MCF 10A (cell line): ENCODE measurements around the gene SKA1. TPM values are rescaled to one million over a fixed set of nuclear protein-coding genes. Genes with fewer than 3 reads are reported as not detected.
A peak's percentile ranks its signal among the peaks of the same experiment; 100 is the strongest.
"Not testable (repeated sequence)": the region's sequence is repeated elsewhere in the genome, so short reads cannot be mapped to it uniquely, and the experiment has no call there.

Source experiments
- BruUV-seq: library from RNA; stranded (reverse); fragments of 400-500 nt; replicated peaks from 2 replicates; lab custom pipeline; 2021; lab: Mats Ljungman, UMichigan
- CTCF ChIA-PET: fragments of 300-600 bp; sonication (Branson Sonifier 250); formaldehyde crosslinking; extraction: SDS; loops from one replicate; lab custom pipeline; 2021; ENCODE audit warnings: antibody characterized with exemption, inconsistent platforms; lab: Yijun Ruan, JAX
- POLR2A ChIA-PET: fragments of 300-600, 350-650 bp; sonication (Branson Sonifier 250); formaldehyde crosslinking; extraction: SDS; loops from one replicate; lab custom pipeline; 2020; ENCODE audit warnings: antibody characterized with exemption, inconsistent platforms; lab: Yijun Ruan, JAX
- DNase-seq: peaks from one replicate; pipeline ENCODE4 v3.0.0-alpha.2; 2018; ENCODE audit not compliant: unreplicated experiment
- H3K27ac Mint-ChIP-seq: one replicate; pipeline ENCODE4 v1.8.0; 2022; ENCODE audit warnings: mild to moderate bottlenecking, low read depth, mixed read lengths; ENCODE audit not compliant: unreplicated experiment
- H3K27me3 Mint-ChIP-seq: one replicate; pipeline ENCODE4 v1.8.0; 2022; ENCODE audit warnings: mixed read lengths; ENCODE audit not compliant: insufficient read depth, unreplicated experiment
- H3K36me3 Mint-ChIP-seq: one replicate; pipeline ENCODE4 v1.8.0; 2022; ENCODE audit warnings: mild to moderate bottlenecking, moderate library complexity, mixed read lengths; ENCODE audit not compliant: insufficient read depth, unreplicated experiment
- H3K4me1 Mint-ChIP-seq: one replicate; pipeline ENCODE4 v1.8.0; 2022; ENCODE audit warnings: mixed read lengths; ENCODE audit not compliant: insufficient read depth, unreplicated experiment
- H3K4me3 Mint-ChIP-seq: one replicate; pipeline ENCODE4 v1.8.0; 2022; ENCODE audit warnings: mild to moderate bottlenecking, moderate library complexity, mixed read lengths; ENCODE audit not compliant: unreplicated experiment
- H3K9me3 Mint-ChIP-seq: one replicate; pipeline ENCODE4 v1.8.0; 2022; ENCODE audit warnings: mixed read lengths; ENCODE audit not compliant: unreplicated experiment
- intact Hi-C: fragments of 100-400 bp; cut with micrococcal nuclease; formaldehyde crosslinking; loops from 2 replicates; pipeline ENCODE4 v1.14.1; 2022
- total RNA-seq: library from RNA; stranded (reverse); gene quantifications from 2 replicates; pipeline ENCODE4 v1.2.3, GENCODE V29; 2022
- TF ChIP-seq, protein P1 (sequence below): fragments of 200-600 bp; IDR thresholded peaks from one replicate; pipeline ENCODE4 v1.8.0; 2022; ENCODE audit warnings: antibody characterized with exemption, mild to moderate bottlenecking; ENCODE audit not compliant: unreplicated experiment

The SKA1 gene
- total RNA-seq, 1 experiment from 2014 or later, result 18.7 TPM

DNA sequence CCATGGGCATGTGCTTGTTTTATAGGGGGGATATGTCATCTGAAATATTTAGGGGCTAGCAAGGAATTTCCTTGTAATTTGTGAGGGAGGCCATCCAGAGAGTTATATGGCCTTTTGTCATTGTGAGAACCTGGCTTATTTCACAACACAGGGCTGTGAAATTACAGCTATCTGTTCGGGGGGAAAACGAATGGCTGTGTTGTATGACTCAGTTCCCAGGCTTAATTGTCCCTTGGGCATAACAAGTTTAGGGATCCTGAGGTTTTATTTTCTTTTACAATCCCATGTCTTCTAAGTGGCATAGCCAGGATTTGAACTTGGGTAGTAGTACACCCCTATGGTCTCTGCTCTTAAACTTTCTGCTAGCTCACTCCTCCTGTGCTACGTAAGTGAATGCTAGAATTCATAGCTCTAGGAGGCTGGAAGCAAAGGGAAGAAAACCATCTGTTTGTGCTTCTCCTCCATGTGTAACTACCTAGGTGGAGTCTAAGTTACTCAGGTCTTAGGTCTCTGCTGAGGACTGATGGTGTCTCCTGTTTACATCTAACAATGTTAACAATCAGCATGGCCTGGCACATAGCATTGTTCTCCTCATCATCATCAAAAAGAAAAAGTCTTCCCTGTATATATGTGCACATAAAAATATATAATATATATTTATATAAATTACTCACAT lies 53.8 kb downstream of the SKA1 start:
- no peak overlapping the region for H3K4me3 Mint-ChIP-seq
- no peaks in the 10 kb centered on the region for H3K36me3 Mint-ChIP-seq
- no TSS peak for BruUV-seq
- DNase-seq, result peak; percentile 23
- ChIA-PET CTCF (interaction anchor here (0.6 to 3.3 kb wide), 43 partner anchors 9 to 810 kb away, joined by 3 to 19 read pairs (median 4); no protein-coding TSS in a partner anchor), POLR2A (interaction anchor here (1.2 kb wide), 1 partner anchor 72 kb away, joined by 6 read pairs; no protein-coding TSS in a partner anchor)
- H3K27me3 Mint-ChIP-seq, result no peaks in the 10 kb centered on the region
- intact Hi-C loops, result loop anchor here (2.0 kb wide), 1 partner anchor 210 kb away; no protein-coding TSS in a partner anchor
- TF ChIP-seq, protein P1, sequence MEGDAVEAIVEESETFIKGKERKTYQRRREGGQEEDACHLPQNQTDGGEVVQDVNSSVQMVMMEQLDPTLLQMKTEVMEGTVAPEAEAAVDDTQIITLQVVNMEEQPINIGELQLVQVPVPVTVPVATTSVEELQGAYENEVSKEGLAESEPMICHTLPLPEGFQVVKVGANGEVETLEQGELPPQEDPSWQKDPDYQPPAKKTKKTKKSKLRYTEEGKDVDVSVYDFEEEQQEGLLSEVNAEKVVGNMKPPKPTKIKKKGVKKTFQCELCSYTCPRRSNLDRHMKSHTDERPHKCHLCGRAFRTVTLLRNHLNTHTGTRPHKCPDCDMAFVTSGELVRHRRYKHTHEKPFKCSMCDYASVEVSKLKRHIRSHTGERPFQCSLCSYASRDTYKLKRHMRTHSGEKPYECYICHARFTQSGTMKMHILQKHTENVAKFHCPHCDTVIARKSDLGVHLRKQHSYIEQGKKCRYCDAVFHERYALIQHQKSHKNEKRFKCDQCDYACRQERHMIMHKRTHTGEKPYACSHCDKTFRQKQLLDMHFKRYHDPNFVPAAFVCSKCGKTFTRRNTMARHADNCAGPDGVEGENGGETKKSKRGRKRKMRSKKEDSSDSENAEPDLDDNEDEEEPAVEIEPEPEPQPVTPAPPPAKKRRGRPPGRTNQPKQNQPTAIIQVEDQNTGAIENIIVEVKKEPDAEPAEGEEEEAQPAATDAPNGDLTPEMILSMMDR, result no peak
- no peaks in the 10 kb centered on the region for H3K9me3 Mint-ChIP-seq
- H3K4me1 Mint-ChIP-seq, result no peaks in the 10 kb centered on the region
- H3K27ac Mint-ChIP-seq, result no peak overlapping the region

DNA sequence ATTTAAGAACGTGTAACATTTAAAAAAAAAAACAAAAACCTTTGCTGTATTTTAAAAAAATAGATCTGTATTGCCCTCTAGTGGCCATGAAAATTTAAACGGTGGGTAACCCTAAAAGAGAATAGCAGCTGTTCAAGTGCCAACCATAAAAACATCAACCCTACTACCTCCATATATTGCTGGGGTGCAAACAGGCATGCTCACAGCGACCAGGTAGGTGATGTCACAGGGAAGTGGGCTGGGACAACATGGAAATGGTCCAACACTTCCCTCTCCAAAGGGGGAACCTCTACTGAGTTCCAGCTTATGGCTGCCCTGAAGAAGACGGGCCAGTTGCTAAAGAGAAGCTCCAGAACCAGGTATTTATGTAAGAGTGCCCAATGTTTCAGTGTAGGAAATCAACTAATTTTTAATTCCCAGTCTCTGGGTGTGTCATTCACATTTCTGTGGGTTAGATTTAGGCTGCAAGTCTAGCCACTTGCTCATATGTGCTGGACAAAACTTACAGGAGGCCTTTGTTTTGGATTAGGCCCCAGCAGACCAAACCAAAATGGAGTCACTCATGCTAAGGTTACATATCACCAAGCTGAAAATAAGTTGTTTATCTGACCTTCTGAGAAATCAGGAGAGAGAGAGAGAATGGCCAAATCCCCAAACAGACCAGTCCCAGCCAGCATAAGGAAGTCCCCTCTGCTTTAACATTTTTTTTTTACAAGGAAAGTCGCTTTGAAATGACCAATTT lies 54.5 kb downstream of the SKA1 start:
- TF ChIP-seq, protein P1, result peak; percentile 45
- BruUV-seq, result no TSS peak
- DNase-seq, result peak; percentile 46
- intact Hi-C loops, result loop anchor here (2.0 kb wide), 1 partner anchor 211 kb away; no protein-coding TSS in a partner anchor
- no peak overlapping the region for H3K4me3 Mint-ChIP-seq
- no peaks in the 10 kb centered on the region for H3K4me1 Mint-ChIP-seq
- H3K27ac Mint-ChIP-seq, result no peak overlapping the region
- H3K36me3 Mint-ChIP-seq, result no peaks in the 10 kb centered on the region
- ChIA-PET CTCF (interaction anchor here (0.5 to 3.3 kb wide), 47 partner anchors 9 to 1936 kb away, joined by 3 to 19 read pairs (median 4); no protein-coding TSS in a partner anchor), POLR2A (interaction anchor here (1.2 kb wide), 1 partner anchor 73 kb away, joined by 6 read pairs; no protein-coding TSS in a partner anchor)
- no peaks in the 10 kb centered on the region for H3K9me3 Mint-ChIP-seq
- H3K27me3 Mint-ChIP-seq, result no peaks in the 10 kb centered on the region

DNA sequence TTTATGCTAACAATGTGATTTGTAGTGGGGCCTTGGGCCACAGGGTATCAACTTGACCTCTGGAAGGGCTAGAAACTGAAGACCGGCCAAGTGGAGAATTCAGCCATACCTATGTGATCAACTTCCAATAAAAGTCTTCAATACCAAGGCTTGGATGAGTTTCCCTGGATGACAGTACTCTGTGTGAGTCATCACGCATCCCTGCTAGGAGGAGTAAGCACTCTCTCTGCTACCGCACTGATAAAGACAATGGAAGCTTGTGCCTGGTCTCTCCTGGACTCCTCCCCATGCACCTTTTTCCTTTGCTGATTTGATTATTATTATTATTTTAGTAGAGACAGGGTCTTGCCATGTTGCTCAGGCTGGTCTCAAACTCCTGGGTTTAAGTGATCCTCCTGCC lies 58.1 kb downstream of the SKA1 start:
- ChIA-PET CTCF (interaction anchor here (0.8 kb wide), 1 partner anchor 343 kb away, joined by 3 read pairs; no protein-coding TSS in a partner anchor), POLR2A (no interaction called here)
- DNase-seq, result peak; percentile 17
- Mint-ChIP-seq H3K4me3 (no peak overlapping the region), H3K4me1 (no peaks in the 10 kb centered on the region), H3K27me3 (no peaks in the 10 kb centered on the region), H3K9me3 (no peaks in the 10 kb centered on the region), H3K36me3 (no peaks in the 10 kb centered on the region), H3K27ac (no peak overlapping the region)
- BruUV-seq, result no TSS peak
- intact Hi-C loops, result no loop called here
- TF ChIP-seq, protein P1, result no peak

DNA sequence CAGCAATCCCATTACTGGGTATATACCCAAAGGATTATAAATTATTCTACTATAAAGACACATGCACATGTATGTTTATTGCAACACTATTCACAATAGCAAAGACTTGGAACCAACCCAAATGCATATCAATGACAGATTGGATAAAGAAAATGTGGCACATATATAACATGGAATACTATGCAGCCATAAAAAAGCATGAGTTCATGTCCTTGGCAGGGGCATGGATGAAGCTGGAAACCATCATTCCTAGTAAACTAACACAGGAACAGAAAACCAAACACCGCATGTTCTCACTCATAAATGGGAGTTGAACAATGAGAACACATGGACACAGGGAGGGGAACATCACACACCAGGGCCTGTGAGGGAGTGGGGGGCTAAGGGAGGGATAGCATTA lies 61.9 kb downstream of the SKA1 start:
- CTCF ChIA-PET, result interaction anchor here (0.6 kb wide), 1 partner anchor 8 kb away, joined by 5 read pairs; no protein-coding TSS in a partner anchor
- not testable (repeated sequence) for BruUV-seq
- POLR2A ChIA-PET, result interaction anchor here (0.7 to 1.0 kb wide), 2 partner anchors 15 to 136 kb away, joined by 3 read pairs; no protein-coding TSS in a partner anchor

More for the DNA sequence above, 61.9 kb downstream of the SKA1 start:
- H3K4me1 Mint-ChIP-seq, H3K27ac Mint-ChIP-seq, H3K27me3 Mint-ChIP-seq, H3K9me3 Mint-ChIP-seq, intact Hi-C loops, H3K36me3 Mint-ChIP-seq, H3K4me3 Mint-ChIP-seq, DNase-seq: not testable (repeated sequence)
